HG02973 (cell line): ENCODE data around the gene HERC5.
"Not testable (repeated sequence)": the region's sequence is repeated elsewhere in the genome, so short reads cannot be mapped to it uniquely, and the experiment has no call there.

Experiments
- ATAC-seq: cut with Tn5 transposase; IDR thresholded peaks from one replicate; pipeline ENCODE4 v1.9.1; 2021; ENCODE audit warnings: moderate library complexity; ENCODE audit not compliant: unreplicated experiment

The HERC5 gene

DNA sequence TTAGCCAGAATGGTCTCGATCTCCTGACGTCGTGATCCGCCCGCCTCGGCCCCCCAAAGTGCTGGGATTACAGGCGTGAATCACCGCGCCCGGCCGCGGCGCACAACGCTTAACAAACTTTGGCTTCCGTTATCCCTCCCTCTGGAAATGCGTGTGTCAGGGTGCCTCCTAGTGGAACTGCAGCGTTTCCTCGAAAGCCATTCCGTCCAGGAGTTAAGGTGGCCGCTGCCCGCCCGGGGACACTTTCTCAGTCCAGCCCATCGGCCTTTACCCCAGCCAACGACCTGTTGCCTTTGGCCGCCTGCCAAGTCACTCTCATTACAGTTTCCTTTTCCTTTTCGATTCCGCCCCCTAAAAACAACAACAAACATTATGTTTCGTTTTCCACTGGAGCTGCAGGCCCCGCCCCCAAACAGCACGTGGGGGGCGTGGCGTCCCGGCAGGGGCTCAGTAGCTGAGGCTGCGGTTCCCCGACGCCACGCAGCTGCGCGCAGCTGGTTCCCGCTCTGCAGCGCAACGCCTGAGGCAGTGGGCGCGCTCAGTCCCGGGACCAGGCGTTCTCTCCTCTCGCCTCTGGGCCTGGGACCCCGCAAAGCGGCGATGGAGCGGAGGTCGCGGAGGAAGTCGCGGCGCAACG is at the start of gene HERC5:
Gene HERC5, plus strand, starts transcription at position 450 of the 637 bp plus-strand sequence. Its CDS starts 151 bp downstream, at position 601.
- ATAC-seq: peak; percentile 93

DNA sequence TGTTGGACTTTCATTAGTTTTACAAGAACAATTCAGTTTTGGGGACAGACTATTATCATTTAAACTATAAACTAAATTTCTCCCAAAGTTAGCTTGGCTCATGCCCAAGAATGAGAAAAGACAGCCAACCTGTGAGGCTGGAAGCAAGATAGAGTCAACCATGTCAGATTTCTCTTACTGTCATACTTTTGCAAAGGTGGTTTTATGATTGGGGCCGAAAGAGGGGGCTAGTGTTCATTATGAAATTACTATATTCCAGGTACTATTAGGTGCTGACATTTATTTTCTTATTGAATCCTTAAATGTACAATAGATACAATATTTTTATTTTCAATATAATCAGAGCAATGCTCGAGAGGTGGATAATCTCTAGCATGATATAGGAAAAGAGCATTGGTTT is 47.7 kb upstream of the HERC5 start:
- no peak for ATAC-seq

DNA sequence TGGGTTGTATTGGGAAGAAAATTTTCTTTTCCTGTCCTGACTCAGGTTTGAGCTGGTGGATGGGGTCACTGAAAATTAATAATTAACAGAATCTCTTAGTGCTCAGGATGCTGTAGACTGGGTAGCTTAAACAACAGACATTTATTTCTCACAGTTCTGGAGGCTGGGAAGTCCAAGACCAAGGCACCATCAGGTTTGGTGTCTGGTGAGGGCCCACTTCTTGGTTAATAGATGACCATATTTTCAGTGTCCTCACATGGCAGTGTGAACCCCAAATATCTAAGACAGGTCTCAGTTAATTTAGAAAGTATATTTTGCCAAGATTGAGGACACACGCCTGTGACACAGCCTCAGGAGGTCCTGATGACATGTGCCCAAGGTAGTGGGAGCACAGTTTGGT is 47.1 kb upstream of the HERC5 start:
- ATAC-seq: no peak

DNA sequence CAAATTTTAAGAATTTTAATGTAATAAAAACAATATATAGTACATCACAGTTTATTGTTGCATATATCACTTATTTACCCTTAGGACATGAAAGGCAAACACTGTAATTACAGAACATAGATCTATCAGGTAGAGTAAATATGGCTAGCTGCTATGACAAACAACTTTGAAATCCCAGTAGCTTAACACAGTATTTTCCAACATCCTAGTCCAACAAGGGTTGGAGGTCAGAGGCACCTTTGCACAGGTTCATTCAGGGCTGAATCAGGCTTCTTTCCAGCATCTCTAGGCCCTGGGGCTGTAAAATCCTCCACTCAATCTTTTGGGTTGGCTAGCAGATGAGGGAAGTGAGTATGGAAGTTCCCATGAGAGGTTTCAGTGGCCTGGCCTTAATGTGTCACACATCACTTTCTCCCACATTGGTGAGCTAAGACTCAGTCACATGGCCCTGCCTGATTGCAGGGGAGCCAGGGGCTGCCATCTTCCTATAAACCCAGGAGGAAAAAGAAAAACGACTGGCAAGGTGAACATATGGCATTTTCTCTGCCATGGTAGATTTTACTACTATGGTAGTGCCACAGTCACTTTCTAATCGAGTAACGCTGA is 45.3 kb upstream of the HERC5 start:
- no peak for ATAC-seq

DNA sequence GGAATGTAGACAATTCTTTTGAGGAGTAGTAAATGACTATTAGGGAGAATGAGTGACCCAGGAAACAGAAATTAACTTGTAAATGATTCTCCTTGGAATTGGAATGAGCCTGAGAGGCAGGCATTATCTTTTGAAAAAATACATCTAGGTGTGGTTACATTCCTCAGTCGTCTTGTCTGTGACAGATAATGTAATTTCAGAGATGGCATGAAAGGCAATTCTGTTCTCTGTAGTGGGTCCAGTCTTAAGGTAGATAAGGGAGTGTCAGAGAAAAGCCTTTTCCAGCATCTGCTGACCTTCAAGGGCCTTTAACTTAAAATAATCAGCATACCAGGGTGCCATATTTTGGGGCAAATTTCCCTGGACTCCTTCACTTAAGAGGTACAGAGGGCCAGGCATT is 43.1 kb upstream of the HERC5 start:
- no peak for ATAC-seq

DNA sequence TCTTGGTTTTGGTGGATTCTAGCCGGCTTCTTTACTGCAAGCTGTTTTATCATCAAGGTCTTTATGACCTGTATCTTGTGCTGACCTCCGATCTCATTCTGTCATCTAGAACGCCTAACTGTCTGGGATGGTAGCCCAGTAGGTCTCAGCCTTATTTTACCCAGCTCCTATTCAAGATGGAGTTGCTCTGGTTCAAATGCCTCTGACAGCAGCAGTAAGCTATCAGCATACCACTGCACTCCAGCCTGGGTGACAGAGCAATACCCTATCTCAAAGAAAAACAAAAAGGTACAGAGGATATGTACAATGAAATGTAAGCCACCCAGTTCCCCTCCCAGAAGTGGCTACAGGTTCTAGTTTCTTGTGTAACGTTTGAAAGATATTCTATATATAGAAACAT is 42.2 kb upstream of the HERC5 start:
- ATAC-seq: no peak

DNA sequence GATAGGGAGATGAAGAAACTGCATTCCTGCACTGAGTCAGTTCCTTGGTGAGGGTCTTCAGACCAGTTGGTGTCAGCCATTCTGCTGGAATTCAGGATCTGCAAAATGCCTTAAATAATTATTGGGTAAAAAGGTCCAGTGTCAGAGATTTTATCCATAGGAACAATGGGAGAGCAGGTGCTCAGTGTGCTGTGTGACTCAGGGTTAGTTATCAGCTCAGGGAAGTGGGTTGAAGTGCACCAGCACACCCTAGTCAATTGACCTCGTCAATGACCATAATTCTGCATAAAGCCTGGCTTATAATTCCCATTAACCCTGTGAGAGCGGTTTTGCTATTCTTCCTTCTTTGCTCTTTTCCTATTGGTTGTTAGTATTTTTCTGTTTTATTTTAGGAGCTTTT is 40.9 kb upstream of the HERC5 start:
- no peak for ATAC-seq

DNA sequence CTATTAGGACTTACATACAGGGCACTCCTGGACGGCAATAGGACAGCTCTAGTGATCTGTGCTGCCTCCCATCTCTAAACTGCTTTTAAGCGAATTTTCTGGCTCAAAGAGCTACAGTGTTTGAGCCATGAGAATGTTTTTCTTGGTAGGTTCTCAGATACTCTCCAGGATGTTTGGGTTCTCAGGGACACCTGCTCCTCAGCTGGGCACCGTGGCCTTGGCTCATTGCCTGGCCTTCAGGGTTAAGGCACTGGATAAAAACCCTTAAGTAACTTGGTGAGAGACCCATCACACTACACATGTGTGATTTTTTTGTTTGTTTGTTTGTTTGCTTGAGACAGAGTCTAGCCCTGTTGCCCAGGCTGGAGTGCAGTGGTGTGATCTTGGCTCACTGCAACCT is 38.5 kb upstream of the HERC5 start:
- ATAC-seq: no peak

DNA sequence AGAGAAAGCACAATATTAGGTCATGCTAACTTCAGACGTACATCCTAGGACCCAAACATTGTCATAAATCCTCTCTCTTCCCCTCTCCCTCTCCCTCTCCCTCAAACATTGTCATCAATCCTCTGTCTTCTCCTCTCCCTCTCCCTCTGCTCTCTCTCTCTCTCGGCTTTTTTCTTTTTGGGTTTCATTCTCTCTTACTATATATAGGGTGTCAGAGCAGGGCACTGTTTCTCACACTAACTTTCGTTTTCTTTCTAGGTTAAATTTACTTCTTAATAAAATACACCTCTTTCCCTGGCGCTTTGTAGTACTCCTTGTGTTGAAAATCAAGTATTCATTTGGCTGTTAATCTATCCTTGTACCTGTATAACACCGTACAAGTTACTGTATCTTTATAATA is 37.0 kb upstream of the HERC5 start:
- peak; percentile 69 for ATAC-seq

DNA sequence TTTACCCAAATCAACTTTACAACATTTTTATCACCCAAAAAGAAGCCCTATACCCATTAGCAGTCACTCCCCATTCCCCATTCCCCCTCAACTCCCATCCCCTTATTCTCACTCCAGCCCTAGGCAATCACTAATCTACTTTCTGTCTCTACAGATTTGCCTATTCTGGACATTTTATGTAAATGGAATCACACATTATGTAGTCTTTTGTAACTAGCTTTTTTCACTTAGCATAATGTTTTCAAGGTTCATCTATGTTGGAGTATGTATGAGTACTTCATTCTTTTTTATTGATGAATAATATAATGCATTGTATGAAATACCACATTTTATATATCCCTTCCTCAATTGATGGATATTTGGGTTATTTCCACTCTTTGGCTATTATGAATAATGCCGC is 36.1 kb upstream of the HERC5 start:
- ATAC-seq: no peak

DNA sequence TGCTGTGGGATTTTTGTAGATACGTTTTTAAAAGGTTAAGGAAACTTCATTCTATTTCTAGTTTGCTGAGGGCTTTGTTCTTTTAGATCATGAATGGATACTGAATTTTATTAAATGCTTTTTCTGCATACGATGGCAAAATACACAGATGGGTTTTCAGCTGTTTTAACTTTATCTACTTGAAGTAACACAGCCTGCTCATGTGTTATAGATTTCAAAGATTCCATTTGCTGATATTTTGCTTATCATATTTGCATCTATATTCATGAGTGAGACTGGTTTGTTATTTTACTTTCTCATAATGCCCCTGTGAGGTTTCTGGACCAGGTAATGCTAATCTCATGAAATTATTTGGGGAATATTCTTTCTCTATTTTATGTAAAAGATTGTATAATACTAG is 34.5 kb upstream of the HERC5 start:
- no peak for ATAC-seq

DNA sequence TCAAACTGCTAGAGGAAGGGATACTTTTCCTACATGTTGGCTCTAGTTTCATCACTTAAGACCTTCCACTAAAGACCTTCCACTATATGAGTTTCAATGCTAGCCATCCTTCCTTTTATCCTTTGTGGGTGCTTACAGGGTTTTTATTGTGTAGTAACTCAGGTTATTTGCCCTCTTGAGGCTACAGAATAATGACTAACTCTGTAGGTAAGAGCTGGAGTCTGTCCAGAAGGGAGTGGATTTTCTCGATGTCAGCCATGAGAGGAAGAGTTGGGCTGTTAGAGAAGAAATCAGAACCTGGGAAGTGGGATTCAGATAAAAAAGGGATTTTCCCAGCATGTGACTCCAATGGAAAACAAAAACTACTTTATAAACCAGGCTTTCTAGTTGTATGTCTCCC is 27.5 kb upstream of the HERC5 start:
- ATAC-seq: no peak

DNA sequence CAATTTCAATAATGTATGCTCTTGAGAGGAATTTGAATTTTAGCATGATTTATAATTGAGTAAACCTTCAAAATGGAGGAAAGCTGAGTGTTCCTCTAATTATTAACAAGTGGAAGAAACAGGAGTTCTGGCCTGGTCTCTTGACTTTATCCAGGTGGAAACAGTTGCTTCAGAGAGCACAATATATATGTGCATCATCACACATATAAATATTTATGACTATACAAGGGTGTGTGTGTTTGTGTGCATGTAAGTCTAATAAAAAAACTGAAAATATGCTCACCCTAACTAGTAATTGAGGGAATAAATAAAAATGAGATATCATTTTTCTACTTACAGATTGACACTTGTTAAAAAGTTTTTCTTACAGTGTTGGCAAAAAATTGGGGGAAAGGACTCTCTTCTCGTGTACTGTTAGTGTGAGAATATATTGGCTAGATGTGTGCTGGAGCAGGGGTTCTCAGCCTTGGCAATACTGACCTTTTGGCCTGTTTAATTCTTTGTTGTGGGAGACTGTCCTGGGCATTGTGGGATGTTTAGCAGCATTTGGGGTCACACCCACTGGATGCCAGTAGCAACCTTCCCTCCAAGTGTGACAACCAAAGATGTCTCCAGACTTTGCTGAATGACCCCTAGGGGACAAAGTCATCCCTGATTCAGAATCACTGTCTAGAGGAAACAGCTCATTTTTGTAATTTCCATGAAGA is 20.8 kb upstream of the HERC5 start:
- ATAC-seq: no peak

DNA sequence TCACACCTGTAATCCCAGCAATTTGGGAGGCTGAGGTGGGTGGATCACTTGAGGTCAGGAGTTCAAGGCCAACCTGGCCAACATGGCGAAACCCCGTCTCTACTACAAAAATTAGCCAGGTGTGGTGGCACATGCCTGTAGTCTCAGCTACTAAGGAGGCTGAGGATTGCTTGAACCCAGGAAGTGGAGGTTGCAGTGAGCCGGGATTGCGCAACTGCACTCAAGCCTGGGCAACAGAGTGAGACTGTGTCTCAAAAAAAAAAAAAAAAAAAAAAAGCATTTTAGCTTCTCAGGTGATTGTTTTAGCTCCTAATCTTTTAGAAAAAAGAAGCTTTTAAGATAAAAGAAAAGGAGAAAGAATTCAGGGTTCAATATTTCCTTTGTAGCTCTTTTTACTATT is 19.0 kb upstream of the HERC5 start:
- not testable (repeated sequence) for ATAC-seq

DNA sequence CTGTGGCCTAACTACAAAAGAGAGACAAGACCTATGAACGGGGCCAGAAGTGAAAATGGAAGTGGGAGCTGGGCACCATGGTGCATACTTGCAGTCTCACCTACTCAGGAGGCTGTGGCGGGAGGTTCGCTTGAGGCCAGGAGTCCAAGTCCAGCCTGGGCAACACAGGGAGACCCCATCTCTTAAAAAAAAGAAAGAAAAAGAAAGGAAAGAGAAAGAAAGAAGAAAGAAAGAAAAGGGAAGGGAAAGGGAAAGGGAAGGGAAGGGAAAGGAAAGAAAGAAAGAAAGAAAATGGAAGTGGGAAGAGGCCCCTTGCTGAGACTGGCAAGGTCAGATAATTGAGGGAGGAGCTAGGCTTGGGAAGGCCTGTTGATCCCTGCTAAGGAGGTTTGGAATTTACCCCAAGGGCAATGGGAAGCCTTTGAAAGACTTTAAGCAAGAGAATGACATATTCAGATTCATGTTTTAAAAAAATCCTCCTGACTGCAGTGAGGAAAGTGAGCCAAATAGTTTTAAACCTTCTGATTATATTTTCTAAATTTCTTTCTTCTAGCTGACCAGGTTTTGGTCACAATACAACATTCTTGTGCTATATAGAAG is 17.7 kb upstream of the HERC5 start:
- ATAC-seq: no peak

DNA sequence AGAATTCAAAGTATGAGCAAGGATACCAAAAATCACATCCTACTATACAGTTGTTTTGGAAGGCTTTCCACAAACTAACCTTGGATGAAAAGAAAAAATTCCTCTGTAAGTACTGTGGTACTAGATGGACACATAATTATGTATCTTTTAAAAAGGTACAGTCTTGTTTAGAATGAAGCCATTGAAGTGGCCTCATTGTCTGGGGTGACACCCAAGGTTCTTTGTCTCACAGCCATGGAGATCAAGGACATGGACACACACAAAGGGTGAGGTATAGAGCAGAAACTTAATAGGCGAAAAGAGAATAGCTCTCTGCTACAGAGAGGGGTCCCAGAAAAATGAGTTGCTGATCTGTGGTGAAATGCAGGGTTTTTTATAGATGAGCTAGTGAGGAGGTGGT is 16.8 kb upstream of the HERC5 start:
- ATAC-seq: no peak

DNA sequence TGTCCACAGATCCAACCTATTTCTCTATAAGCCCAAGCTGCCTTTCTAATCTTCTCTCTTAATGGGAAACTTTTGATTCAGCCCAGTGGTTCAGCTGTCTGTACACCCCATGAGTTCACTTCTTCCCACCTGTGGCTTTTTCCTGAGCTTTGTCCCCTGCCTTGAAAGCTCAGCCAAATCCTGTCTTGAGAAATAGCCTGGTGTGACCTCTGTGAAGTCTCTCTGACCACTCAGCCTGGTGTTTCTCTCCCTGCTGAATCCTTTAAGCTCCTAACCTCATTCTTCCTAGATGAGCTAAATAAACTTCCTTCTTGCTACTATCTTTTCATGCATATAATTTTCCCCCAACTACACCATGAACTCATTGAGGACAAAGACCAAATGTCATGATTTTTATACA is 15.2 kb upstream of the HERC5 start:
- no peak for ATAC-seq

DNA sequence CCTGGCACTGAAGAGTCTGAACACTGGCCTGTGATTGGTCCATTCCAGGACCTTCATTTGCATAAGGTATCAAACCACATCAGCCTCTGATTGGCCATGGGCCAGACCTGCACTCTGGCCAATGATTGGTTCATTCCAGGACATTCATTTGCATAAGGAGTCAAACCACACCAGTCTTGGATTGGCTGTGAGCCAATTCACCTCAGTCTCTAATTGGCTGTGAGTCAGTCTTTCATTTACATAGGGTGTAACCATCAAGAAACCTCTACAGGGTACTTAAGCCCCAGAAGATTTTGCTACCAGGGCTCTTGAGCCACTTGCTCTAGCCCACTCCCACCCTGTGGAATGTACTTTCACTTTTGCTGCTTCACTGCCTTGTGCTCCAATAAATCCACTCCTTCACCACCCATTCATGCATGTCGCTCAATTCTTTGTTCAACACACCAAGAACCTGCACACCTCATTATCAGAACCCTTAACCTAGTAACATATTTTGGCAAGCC is 14.2 kb upstream of the HERC5 start:
- no peak for ATAC-seq

DNA sequence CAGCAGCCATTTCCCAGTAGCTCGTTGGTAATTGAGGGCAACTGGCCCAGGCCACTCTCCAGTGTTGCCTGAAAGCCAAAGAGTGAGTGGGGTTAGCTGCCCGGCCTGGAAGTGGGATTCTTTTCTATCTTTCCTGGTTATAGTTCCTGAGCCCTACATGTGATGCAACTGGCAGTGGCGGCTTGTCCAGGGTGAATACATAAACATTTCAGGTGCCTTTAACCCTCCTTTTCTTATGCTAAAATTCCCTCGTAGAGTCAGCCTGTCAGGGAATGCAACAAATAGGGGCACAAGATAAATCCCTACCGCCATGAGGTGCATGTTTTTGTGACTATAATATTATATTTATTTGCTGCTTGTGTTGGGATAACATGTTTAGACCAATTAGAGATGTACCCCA is 13.4 kb upstream of the HERC5 start:
- no peak for ATAC-seq

DNA sequence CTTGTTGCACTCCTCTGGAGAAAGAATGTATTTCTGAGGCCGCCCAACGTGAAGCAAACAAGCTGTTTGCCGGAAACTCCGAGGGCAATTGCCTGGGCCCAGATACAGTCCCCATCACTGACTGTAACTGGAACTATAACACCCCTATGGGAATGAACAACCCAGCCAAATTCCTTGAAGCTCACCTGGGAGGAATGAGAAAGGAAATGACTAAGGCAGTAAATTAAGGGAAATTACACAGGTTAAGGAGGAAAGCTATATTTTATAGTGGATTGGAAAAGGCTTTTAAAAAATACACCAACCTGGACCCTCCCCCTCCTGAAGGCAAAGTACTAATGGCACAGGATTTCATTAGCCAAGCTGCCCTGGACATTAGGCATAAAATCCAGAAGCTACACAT is 11.7 kb upstream of the HERC5 start:
- ATAC-seq: no peak

DNA sequence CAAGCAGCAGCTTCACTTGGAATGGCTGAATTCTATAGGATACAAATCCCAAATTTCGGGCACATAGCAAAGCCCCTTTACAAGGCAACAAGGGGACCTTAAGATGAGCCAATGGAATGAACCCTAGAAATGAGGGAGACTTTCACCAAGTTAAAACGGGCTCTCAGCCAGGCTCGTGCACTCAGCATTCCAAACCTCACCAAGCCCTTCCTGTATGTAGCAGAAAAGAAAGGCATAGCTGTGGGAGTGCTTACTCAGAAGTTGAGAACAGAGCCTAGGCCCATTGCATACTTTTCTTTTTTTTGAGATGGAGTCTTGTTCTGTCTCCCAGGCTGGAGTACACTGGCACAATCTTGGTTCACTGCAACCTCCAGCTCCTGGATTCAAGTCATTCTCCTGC is 10.8 kb upstream of the HERC5 start:
- ATAC-seq: no peak
